HG03565 (cell line): ENCODE data around the gene NAA38.

Source experiments
- ATAC-seq: cut with Tn5 transposase; IDR thresholded peaks from one replicate; pipeline ENCODE4 v1.9.1; 2021; ENCODE audit warnings: mild to moderate bottlenecking, moderate library complexity; ENCODE audit not compliant: unreplicated experiment

NAA38 gene

DNA sequence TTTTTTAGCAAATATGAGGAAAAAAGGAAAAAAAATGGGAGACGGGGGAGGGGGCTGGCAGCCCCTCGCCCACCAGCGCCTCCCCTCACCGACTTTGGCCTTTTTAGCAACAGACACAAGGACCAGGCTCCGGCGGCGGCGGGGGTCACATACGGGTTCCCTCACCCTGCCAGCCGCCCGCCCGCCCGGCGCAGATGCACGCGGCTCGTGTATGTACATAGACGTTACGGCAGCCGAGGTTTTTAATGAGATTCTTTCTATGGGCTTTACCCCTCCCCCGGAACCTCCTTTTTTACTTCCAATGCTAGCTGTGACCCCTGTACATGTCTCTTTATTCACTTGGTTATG, 3.7 kb downstream of the NAA38 start:
- ATAC-seq = no peak

DNA sequence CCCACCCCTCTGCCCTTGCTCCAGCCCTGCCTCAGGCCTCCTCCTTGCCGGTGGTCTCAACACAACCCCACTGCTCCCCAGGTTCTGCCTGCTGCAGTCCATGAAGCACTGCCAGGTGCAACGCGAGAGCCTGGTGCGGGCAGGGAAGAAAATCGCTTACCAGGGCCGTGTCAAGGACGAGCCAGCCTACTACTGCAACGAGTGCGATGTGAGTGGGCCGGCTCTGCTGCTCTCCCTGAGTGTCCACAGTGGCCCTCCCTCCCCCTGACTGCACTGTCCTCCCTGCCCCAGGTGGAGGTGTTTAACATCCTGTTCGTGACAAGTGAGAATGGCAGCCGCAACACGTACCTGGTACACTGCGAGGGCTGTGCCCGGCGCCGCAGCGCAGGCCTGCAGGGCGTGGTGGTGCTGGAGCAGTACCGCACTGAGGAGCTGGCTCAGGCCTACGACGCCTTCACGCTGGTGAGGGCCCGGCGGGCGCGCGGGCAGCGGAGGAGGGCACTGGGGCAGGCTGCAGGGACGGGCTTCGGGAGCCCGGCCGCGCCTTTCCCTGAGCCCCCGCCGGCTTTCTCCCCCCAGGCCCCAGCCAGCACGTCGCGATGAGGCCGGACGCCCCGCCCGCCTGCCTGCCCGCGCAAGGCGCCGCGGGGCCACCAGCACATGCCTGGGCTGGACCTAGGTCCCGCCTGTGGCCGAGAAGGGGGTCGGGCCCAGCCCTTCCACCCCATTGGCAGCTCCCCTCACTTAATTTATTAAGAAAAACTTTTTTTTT, 4.3 kb downstream of the NAA38 start:
- ATAC-seq = no peak

DNA sequence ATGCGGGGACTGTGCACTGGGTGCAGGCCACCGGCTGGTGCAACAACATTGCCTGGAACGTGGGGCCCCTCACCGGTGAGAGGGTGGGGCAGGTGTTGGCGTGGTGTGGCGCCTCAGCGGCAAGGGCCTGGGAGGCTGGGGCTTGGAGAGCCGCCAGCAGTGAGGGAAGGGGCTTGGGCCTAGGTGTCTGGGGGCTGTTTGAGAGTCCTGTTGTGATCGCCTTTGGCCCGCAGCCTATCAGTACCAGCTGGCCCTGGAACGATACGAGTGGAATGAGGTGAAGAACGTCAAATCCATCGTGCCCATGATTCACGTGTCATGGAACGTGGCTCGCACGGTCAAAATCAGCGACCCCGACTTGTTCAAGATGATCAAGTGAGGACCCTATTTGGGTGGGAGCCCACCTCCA, 5.1 kb downstream of the NAA38 start:
- ATAC-seq = no peak

DNA sequence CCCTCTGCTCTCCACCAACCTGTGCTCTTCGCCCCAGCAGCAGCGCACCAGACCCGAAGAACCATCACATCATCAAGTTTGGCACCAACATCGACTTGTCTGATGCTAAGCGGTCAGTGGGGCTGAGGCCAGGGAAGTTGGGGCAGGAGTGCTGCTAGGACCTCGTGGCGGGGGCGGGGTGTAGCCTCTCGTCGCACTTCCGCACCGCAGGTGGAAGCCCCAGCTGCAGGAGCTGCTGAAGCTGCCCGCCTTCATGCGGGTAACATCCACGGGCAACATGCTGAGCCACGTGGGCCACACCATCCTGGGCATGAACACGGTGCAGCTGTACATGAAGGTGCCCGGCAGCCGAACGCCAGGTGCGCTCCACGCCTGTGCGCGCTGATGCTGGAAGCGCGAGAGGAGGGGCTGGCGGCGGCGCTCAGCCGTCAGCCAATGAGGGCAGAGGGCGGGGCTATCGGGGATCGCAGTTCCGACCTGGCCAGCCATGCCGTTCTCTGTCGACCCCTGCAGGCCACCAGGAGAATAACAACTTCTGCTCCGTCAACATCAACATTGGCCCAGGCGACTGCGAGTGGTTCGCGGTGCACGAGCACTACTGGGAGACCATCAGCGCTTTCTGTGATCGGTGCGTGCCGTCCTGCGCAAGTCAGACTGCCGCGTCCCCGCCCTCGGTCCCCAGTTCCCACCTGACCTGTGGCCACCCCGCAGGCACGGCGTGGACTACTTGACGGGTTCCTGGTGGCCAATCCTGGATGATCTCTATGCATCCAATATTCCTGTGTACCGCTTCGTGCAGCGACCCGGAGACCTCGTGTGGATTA, 5.7 kb downstream of the NAA38 start:
- peak; percentile 74 for ATAC-seq

DNA sequence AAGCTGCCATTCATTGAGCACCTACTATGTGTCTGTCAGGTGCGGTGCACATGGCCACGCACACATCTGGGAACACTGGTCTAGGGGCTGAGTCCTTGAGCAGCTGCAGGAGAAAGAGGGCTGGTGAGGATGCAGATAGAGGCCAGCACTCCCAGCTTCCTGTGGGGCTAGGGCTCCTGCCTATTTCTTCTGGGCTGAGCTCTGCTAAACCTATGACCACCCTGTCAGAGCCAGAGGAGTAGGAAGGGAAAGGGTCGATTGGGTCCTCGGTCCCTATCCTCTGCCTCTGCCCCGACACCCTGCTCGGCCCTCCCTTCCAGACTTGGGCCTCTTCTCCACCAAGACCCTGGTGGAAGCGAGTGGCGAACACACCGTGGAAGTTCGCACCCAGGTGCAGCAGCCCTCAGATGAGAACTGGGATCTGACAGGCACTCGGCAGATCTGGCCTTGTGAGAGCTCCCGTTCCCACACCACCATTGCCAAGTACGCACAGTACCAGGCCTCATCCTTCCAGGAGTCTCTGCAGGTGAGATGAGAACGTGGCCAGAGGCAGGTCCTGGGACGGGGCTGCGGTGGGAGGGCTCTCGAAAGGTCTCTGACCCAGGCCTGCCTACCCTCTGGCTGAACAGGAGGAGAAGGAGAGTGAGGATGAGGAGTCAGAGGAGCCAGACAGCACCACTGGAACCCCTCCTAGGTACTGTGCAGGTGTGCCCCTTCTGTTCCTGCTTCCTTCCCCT, 6.5 kb downstream of the NAA38 start:
- no peak for ATAC-seq

DNA sequence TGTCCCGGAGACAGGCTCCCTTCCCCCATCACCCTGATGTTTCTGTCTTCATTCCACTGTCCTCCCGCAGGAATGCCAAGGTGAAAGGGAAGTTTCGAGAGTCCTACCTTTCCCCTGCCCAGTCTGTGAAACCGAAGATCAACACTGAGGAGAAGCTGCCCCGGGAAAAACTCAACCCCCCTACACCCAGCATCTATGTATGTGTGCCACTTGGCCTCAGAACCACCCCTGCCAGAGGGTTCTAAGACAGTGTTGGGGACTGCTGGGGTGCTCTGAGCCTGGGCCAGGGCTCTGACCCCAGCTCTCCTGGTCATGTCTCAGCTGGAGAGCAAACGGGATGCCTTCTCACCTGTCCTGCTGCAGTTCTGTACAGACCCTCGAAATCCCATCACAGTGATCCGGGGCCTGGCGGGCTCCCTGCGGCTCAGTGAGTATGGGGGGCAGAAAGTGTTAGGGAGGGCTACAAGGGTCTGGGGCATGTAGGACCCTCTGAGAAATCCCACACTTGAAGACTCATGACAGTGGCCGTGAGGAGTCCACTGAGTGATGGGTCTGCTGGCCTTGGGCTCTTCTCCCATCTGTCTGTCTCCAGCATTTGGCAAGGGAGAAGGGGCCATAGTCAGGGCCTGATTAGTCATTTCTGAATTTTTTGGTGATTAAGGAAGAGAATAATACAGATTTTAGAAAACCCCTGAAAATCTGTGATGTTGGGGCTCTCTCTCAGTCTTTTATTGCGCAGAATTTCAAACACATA, 7.4 kb downstream of the NAA38 start:
- no peak for ATAC-seq

DNA sequence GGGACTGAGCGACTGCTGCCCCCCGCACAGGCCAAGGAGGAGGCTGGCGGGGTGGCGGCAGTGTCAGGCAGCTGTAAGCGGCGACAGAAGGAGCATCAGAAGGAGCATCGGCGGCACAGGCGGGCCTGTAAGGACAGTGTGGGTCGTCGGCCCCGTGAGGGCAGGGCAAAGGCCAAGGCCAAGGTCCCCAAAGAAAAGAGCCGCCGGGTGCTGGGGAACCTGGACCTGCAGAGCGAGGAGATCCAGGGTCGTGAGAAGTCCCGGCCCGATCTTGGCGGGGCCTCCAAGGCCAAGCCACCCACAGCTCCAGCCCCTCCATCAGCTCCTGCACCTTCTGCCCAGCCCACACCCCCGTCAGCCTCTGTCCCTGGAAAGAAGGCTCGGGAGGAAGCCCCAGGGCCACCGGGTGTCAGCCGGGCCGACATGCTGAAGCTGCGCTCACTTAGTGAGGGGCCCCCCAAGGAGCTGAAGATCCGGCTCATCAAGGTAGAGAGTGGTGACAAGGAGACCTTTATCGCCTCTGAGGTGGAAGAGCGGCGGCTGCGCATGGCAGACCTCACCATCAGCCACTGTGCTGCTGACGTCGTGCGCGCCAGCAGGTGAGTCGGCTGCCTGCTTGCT, 8.1 kb downstream of the NAA38 start:
- ATAC-seq = no peak

DNA sequence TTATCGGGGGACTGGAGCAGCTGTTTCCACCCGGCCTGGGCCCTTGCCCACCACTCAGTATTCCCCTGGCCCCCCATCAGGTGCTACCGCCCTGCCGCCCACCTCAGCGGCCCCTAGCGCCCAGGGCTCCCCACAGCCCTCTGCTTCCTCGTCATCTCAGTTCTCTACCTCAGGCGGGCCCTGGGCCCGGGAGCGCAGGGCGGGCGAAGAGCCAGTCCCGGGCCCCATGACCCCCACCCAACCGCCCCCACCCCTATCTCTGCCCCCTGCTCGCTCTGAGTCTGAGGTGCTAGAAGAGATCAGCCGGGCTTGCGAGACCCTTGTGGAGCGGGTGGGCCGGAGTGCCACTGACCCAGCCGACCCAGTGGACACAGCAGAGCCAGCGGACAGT, 8.6 kb downstream of the NAA38 start:
- ATAC-seq = no peak

DNA sequence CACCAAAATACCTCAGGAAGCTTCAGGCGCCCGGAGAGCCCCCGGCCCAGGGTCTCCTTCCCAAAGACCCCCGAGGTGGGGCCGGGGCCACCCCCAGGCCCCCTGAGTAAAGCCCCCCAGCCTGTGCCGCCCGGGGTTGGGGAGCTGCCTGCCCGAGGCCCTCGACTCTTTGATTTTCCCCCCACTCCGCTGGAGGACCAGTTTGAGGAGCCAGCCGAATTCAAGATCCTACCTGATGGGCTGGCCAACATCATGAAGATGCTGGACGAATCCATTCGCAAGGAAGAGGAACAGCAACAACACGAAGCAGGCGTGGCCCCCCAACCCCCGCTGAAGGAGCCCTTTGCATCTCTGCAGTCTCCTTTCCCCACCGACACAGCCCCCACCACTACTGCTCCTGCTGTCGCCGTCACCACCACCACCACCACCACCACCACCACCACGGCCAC, 9.2 kb downstream of the NAA38 start:
- no peak for ATAC-seq

DNA sequence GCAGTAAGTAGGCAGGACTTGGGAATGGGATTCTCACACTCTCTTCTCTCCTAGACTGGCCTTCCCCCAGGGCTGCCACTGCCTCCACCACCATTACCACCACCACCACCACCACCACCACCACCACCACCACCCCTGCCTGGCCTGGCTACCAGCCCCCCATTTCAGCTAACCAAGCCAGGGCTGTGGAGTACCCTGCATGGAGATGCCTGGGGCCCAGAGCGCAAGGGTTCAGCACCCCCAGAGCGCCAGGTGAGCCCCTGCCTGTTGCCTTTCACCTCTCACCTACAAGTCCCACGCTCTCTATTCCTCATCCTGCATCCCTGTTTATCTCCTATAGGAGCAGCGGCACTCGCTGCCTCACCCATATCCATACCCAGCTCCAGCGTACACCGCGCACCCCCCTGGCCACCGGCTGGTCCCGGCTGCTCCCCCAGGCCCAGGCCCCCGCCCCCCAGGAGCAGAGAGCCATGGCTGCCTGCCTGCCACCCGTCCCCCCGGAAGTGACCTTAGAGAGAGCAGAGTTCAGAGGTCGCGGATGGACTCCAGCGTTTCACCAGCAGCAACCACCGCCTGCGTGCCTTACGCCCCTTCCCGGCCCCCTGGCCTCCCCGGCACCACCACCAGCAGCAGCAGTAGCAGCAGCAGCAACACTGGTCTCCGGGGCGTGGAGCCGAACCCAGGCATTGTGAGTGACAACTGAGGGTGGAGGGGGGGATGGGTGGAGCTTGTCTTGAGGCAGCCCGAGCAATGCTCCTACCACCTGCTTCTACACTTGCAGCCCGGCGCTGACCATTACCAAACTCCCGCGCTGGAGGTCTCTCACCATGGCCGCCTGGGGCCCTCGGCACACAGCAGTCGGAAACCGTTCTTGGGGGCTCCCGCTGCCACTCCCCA, 10.3 kb downstream of the NAA38 start:
- ATAC-seq = no peak

DNA sequence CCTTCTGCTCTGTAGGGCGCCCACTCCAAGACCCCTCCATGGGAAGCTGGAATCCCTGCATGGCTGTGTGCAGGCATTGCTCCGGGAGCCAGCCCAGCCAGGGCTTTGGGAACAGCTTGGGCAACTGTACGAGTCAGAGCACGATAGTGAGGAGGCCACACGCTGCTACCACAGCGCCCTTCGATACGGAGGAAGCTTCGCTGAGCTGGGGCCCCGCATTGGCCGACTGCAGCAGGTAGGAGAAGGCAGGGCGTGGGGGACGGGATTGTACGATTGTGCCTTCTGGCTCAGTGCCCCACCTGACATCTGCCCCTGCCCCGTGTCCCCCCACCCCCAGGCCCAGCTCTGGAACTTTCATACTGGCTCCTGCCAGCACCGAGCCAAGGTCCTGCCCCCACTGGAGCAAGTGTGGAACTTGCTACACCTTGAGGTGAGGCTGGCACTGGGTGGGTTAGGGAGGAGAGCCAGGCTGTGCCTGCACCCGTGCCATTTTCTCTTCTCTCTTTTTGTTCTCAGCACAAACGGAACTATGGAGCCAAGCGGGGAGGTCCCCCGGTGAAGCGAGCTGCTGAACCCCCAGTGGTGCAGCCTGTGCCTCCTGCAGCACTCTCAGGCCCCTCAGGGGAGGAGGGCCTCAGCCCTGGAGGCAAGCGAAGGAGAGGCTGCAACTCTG, 11.2 kb downstream of the NAA38 start:
- ATAC-seq = no peak

DNA sequence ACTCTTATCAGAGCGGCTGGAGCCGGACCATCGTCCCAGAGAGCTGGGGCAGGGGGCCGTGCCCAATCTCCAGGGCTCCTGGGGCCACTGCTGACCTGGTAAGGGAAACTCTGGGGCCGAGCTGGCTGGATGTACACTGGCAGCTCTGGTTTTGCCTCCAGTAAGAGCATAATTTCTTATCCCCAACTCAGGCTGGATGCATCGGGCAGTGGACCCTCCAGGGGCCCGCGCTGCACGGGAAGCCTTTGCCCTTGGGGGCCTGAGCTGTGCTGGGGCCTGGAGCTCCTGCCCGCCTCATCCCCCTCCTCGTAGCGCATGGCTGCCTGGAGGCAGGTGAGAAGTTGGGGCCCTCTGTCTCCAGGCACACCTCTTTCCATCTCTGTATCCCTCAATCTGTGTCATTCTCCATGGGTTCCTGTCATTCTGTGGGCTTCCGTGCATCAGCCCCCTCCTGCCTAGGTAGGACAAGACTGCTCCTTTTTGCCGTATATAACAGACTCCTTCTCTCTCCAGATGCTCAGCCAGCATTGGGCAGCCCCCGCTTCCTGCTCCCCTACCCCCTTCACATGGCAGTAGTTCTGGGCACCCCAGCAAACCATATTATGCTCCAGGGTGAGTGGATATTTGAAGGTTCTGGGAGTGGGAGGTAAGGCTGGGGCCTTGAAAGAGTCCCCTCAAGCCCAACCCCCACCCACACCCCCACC, 11.8 kb downstream of the NAA38 start:
- ATAC-seq = no peak

DNA sequence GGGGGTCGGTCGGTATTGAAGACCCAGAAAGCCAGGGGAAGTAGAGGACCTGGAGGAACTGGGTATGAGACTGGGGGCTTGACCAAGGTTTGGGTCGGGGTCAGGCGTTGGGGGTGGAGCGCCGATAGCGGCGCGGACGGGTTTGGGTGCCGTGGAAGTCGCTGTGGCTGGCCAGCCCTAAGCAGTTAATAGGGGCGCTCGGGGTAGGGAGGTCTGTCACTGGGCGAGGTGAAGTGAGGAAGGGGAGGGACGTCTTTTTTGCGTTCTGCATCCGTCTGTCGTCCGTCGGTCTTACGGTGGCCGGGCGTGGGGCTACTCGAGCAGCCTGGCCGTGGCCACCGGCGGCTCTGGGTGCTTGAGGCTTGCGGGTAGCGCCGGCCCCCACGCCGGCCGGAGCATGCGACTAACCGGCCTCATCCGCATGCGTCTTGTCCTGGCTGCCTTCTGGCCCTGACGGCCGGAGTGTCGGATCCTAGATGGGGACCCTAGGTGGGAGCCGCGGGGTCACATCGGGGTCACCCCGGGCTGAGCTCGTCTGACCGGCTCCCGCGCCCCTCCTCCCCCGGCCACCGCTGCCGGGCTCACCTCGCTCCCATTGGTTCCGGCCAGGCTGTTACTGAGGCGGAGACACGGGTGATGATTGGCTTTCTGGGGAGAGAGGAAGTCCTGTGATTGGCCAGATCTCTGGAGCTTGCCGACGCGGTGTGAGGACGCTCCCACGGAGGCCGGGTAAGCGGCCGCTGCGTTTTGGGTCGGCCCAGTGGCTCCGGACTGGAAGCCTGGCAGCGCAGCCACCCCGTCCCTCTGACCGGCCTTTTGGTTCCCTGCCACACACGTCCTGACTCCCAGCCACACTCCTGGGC, 12.8 kb downstream of the NAA38 start:
- ATAC-seq = peak; percentile 33

DNA sequence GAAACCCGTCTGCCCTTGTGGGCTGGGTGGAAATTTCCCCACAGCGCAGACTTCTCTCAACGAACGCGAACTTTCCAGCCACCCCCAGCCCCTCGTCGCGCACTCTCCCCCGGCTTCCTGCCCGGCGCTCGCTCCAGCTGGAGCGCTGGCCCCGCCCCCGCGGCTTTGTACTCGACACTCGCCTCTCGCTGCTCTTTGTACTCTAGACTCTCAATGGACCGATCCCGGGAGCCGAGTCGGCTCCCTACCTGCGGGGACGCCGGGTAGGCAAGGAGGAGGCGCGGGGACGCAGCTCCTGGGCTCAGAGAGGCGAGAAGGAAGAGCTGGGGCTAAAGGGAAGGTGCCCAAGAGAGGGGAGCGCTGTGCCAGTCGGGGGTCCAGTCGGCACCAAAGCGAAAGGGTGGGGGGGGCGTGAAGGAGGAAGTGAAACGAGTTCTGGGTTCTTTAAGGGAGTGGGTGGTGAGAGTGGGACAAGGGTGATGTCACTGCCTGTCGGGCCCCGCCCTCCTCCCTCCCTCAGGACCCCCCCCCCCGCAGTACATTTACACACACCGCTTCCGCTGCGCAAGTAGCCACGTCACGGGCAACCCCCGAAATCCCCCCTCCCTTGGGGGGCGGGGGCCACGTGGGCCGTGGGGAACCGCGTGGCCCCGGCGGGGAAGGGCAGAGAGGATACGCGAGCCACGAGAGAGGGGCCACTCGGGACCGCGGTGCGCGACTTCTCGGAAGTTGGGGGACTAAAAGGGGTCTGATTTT, 13.6 kb downstream of the NAA38 start:
- peak; percentile 21 for ATAC-seq

DNA sequence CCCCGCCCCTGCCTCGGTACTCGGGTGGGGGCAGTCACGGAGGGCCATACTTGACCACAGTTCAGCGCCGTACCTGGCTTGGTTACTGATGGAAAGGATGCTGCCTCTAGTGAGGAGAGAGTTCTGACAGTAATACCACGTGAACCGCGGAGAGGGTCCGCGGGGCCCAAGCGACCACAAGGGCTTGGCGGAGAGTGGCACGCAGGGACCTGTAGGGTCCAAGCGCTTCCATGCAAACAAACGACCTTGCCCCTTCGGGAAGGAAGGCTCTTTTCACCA, 14.2 kb downstream of the NAA38 start:
- no peak for ATAC-seq

DNA sequence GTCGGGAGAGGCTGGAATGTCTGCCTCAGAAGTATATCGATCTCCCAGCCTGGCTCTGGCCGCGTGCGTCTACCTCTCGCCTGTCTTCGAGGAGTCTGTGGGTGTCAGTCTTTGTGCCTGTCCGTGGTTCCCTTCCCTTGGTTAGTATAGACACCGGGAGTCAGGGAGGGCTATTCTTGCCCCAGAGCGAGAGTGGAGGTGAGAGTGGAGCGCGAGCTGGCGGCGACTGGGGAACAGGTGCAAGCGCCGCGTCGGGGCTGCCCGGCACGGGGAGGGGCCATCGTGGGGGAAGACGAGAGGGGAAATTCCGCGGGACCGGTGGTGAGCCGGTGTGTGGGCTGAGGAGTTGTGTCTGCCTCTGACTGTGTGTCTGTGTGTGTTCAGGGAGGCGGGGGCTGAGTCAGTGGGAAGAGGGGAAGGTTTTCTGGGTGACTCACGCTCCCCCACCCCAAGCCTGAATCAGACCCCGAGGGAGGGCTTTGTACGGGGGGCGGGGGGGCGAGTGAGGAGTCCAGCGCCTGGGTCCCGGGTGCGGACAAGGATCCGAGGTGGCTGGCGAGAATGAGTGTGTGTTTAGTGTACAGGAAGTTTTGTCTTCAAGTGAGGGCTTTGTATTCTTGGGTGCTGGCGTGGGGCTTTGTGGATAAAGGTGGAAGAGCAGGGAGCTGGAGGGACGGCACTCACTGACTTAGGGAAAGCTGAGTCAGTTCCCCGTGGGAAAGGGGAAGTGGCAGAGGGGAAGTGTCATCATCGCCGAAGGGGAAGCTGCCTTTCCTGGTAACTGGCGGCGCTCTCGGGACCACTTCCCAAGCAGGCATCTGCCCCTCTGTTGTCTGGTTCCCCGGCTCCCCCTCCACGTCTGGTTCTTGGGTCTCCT, 14.7 kb downstream of the NAA38 start:
- ATAC-seq = no peak
